ENCODE measurements around the gene PDCL3.

- TF ChIP-seq JUN (CRISPR knock-in tag; IDR thresholded peaks at IDR 0.05) (no peak), SMAD3 (CRISPR knock-in tag; IDR thresholded peaks at IDR 0.05; ENCODE audit: borderline replicate concordance) (no peak), CTCF (IDR thresholded peaks at IDR 0.05) (peak; percentile 46; the same call in 1 of the 2 replicates), NFE2L1 (CRISPR knock-in tag; IDR thresholded peaks at IDR 0.05) (no peak), ATF1 (CRISPR knock-in tag; IDR thresholded peaks at IDR 0.05) (no peak), RELA (CRISPR knock-in tag; IDR thresholded peaks at IDR 0.05; ENCODE audit: borderline replicate concordance) (no peak), MYBL2 (CRISPR knock-in tag; IDR thresholded peaks at IDR 0.05) (no peak)
Measured at GRCh38 chr2:100610381-100610831, 47.6 kb downstream of the PDCL3 start.
